Measurements from ENCODE around the gene CEP43. TPM values are rescaled to one million over a fixed set of nuclear protein-coding genes. Genes with fewer than 3 reads are reported as not detected.

Gene CEP43, protein sequence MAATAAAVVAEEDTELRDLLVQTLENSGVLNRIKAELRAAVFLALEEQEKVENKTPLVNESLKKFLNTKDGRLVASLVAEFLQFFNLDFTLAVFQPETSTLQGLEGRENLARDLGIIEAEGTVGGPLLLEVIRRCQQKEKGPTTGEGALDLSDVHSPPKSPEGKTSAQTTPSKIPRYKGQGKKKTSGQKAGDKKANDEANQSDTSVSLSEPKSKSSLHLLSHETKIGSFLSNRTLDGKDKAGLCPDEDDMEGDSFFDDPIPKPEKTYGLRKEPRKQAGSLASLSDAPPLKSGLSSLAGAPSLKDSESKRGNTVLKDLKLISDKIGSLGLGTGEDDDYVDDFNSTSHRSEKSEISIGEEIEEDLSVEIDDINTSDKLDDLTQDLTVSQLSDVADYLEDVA
- 12.1 and 14.9 TPM in 2 replicates for total RNA-seq (2014; rRNA removed; shearing (Covaris generic))
- polyA plus RNA-seq (2014; cell fraction: nucleus; rRNA removed), result 20.8 and 31.5 TPM in 2 replicates

DNA sequence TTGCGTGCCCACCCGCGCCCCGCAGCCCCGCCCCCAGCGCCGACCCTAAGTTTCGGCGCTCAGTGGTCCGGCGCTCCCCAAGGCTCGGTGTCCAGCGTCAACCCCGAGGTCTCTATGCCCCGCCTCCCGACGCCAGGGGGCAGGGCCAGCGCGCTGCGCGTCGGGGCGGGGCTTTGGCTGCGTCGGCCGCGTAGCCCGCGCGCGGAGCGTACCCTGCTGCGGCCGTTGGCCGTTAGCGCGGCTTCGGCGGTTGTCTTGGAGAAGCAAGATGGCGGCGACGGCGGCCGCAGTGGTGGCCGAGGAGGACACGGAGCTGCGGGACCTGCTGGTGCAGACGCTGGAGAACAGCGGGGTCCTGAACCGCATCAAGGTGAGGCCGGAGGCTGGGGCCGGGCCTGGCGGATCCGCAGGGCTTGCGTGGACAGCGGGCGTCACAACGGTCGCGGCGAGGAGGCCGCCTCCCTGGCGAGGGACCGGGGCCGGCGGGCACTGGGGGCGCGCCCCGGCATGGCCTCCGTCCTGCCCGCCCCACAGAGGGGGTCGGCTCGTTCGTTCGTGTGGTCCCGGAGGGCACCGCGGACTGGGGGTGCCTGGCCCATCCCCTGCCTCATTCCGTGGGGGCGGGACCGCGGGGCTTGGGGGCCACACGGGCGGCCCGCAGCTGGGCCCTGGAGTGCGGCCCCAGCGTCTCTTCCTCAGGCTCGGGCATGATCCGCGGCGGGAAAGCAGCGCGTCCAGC lies at the start of gene CEP43:
CEP43 (plus strand) TSS at position 253 of the 739 bp plus-strand sequence; CDS start at position 269, 16 bp downstream.
- DNase-seq (ENCODE audit: extremely low read depth, low read depth), result peak; percentile 83

DNA sequence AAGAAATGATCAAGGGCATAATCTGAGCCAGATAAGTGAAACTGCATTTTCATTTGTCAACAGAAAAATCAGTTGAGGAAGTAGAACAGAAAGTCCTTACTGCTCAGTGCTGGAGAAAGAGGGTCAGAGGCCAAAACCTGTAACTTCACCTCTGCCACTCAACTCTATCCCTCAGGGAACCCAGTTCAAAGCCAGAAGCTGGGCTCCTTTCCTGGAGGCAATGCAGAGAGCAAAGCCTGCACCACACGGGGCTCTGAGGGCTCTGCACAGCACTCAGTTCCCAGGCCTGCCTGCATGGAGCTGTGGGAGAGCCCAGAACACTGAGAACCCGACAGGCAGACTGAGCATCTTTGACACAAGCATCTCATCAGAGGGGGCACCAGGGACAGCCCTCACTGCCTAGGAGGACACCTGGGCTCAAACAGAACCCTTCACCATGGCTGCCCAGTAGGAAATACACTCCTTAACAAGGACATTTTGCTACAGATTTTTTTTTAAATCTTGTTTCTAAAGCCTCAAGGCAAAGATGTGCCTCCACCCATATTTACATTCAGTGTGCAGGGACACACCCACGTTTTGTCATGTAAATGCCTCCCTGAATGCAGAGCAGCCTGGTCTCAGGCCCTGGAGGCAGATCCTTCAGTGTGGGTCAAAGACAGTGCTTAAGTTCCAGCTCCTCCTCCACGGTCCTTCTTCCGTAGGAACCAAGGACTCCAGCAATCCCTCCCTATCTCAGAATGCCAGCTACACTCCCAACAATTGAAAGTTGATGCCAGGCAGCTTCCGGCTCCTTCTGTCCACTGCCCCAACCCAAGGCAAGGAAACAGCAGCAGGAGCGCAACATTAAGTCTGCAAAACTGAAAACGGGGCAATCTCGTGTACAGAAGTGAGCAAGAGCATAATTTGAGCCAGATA lies 49.4 kb upstream of the CEP43 start:
- no peak for DNase-seq (ENCODE audit: extremely low read depth, low read depth)

DNA sequence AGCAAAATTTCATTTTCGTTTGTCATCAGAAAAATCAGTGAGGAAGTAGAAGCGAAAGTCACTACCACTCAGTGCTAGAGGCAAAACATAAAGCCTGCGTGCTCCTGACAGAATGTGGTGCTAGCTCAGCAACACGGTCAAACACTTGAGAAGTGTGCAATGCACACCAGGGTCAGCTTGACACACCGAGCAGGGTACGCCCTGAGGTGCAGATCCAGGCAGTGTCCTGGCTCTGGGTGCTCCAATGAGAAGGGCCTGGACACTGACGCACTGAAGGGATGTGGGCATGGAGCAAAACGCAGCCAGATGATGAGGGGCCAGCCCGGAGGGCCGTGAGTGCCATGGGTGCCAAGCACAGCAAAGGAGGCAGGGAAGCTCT lies 48.8 kb upstream of the CEP43 start:
- DNase-seq (ENCODE audit: extremely low read depth, low read depth), result no peak

DNA sequence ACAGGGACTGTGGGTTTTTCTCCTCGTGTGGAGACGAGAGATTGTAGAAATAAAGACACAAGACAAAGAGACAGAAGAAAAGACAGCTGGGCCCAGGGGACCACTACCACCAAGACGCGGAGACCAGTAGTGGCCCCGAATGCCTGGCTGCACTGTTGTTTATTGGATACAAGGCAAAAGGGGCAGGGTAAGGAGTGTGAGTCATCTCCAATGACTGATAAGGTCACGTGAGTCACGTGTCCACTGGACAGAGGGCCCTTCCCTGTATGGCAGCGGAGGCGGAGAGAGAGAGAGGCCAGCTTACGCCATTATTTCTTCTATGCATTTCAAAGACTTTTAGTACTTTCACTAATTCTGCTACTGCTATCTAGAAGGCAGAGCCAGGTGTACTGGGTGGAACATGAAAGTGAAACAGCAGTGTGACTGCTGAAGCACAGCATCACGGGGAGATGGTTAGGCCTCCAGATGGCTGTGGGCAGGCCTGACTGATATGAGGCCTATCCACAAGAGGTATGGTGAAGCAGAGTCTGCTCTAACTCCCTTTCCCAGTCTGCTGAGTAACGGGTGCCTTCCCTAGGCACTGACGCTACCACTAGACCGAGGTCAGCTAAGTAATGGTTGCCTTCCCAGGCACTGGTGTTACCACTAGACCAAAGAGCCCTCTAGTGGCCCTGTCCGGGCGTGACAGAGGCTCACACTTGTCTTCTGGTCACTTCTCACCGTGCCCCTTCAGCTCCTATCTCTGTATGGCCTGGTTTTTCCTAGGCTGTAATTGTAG lies 48.1 kb upstream of the CEP43 start:
- peak; percentile 43 for DNase-seq (ENCODE audit: extremely low read depth, low read depth)

DNA sequence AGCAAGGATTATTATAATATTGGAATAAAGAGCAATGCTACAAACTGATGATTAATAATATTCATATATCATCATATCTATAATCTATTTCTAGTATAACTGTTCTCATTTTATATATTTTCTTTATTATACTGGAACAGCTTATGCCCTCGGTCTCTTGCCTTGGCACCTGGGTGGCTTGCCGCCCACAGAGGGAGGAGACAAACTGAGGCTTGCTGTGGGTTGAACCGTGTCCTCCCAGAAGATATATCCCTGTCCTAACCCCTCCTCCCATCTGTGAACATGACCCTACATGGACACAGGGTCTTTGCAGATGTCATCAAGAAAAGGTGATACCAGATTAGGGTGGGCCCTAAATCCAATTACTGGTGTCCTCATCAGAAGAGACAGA lies 47.5 kb upstream of the CEP43 start:
- no peak for DNase-seq (ENCODE audit: extremely low read depth, low read depth)

DNA sequence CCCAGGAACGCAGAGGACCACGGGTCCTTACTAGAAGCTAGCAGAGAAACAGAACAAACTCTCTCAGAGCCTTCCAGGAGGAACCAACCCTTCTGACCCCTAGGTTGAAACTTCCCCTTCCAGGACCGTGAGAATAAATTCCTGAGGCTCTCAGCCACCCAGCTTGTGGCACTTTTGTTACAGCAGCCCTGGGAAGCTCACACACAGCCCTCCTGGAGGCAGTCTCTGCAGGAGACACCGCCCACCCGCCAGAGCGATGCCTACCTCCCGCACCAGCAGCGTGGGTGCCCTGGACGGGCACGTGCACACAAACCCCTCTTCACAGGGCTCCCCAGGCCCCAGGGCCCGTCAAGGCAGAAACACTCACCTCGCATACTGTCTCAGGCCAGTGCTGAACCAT lies 47.1 kb upstream of the CEP43 start:
- DNase-seq (ENCODE audit: extremely low read depth, low read depth), result no peak

DNA sequence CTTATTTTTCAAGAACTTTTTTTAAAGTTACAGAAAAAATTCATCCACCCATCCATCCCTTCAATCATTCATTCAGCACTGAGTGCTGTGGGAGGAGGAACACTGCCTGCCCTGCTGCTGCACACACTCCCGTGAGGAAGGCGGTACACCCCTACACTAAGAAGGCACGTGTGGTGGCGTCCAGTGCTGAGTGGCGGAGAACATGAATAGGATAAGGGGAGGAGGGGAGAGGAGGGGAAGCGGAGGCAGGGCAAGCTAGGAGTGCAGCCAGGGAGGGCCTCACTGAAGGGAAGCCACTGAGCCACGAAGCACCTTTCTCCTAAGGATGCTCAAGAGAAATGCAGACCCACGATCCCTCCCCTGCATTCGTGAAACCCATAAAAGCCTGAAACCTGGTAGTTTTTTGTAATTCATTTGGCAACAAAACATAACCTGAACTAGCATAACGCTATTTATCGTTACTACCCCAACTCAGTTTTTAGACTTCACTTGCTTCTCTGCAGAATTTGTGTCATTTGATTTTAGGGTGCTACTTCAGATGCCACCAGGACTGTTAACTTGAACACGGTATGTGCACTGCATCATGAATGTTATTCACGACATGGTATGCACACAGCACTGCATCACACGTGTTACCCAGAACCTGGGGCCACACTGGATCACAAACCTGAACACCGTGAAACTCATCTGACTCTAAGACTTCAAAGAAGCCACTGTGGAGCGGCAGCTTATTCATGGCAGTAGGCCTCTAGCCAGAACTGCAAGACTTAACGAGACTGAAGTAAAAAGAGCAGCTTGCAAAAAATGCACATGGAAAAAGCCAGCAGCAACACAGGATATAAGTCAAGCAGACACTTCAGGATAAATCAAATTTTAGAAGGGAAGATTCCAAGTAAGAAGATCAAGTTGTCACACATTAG lies 46.4 kb upstream of the CEP43 start:
- no peak for DNase-seq (ENCODE audit: extremely low read depth, low read depth)

DNA sequence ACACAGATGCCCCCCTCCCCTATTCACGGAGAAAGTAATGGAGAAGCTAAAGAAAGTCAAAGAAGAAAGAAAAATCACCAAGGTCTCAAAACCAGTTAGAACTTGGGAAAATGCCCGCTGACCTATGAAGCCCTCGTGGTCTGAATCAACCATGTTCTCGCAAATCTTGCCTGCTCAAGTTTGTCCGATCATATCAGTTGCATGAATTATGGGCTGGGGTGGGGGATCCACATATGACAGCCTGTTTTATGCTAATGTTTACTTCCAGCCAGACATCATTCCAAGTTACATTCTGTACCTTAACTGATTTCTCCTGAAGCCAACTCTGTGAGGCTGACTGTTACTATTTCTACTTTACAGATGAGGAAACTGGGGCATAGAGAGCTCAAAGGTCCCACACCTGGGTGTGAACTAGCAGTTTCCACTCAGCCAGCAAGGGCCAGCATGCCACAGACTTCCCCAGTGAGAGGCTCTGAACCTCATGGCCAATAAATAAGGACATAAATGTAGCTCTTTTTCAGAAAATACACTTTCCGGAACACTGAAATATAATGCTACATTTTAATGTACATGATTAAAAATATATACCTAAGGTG lies 45.0 kb upstream of the CEP43 start:
- DNase-seq (ENCODE audit: extremely low read depth, low read depth), result no peak

DNA sequence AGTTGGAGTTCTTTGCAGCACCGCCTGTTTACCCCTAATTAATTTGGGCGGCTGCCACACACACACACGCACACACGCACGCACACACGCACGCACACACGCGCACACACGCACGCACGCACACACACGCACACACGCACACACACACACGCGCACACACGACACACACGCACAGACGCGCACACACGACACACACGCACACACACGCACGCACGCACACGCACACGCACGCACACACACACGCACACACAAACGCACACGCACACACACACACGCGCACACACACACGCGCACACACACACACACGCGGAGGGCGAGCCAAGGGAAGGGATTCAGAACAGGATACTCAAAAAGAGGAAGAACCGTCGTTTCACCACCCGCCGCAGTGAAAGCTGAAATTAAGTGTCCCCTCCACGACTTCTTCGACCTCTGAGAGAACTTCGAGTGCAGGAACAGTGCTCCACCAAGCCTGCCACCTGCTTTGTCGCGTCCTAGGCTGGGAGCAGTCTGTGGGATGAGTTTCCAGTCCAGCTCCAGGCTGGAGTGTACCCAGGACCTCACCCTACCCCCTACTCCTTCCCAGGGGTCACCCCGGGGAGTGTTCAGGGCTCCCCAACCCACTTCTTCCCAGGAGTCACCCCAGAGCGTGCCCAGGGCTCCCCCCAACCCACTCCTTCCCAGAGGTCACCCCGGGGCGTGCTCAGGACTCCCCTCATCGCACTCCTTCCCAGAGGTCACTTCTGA lies 43.9 kb upstream of the CEP43 start:
- no peak for DNase-seq (ENCODE audit: extremely low read depth, low read depth)

DNA sequence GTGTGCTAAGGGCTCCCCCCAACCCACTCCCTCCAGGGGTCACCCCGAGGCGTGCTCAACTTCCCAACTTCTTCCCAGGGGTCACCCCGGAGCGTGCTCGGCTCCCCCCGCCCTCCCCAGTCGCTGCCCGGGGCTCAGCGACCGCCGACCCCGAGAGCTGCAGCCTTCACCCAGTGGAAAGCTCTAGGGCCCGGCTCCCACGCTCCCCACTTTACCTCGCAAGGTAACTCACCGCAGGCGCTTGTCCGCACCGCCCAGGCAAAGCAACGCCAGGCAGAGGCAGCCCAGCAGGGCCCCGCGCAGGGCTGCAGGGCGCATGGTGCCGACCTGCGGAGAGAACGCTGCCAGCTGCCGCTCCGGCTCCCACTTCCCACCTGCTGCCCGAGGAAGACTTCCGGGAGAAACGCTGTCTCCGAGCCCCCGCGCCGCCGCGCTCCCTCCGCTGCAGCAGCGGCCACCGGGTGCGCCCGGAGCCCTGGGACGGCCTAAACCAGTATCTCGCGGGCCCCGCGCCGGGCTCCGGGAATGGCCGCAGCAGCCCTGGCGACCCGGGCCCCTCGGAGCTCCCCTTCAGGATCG lies 43.2 kb upstream of the CEP43 start:
- no peak for DNase-seq (ENCODE audit: extremely low read depth, low read depth)

DNA sequence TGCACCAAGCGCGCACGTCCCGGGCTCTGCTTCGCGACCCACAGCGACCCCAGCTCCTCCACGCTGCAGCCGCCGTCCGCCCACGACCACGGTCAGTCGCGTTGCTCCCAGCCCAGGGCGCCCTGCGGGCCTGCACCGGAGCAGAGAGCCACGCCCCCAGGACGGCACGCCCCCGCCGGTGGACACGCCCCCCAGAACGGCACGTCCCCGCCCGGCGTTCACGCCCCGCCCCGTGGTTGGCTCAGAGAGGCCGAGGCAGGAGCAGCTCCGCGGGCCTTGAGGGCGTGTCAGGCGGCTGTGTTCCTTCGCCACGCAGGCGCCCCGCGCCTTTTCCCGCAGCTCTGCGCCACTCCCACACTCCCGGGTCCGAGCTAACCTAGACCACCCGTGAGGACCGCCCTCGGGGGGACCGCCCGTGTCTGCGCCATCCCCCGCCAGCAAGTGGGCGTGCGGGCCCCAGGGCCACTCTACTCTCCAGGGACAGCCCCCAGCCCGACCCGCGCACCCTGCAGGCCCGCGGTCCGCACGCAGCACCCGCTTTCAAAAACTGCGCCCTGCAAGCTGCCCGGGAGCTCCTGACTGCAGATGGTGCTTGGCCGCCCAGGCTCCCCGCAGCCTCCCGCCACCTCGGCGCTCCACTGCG lies 42.6 kb upstream of the CEP43 start, which contains the start of gene RNASET2:
RNASET2 (minus strand) TSS at position 107 of the 643 bp plus-strand sequence. CDS start 368 bp downstream, outside the sequence.
- DNase-seq (ENCODE audit: extremely low read depth, low read depth), result peak; percentile 79

DNA sequence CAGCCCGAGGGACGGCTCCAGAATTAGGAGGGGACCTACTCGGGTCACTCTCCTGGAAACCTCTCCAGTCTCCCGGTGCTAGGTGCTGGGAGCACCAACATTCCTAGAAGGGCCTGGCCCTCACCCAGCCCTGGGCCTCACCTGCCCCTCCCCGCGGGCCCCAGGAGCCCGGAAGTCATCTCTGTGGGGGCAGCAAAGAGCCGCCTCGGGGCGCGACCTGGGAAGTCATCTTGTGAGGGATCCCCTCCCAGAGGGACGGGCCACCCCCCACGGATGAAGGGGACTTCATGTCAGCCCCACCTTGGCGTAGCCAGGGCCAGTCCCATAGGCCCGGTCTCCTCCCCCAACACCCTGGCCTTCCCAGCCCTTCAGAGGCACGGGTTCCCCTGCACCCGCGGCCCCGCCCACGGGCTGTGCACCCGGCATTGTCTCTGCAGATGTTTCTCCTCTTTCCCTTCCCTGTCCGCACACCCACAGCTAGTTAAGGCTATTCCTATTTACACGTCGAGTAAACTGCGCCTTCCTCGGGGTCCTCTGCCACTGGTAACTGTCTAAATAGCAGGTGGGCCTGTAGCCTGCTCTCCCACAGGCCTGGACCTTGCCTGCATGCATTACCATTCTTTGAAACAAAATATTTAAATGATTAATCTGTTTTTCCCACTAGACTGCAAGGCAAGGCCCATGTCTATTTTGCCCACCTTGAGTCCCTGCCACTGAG lies 42.0 kb upstream of the CEP43 start:
- no peak for DNase-seq (ENCODE audit: extremely low read depth, low read depth)

DNA sequence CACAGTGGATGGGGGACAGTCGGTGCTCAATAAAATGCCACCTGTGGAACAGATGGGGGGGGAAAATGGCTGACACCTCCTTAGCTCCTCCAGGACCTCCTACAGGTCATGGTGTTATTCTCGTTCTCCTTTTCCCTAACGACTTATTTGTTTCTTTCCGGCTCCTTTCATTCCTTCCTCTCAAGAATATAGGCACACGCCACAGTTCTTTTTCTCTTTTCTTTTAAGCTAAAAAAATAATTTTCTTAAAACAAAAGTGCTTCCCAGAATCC lies 41.5 kb upstream of the CEP43 start:
- DNase-seq (ENCODE audit: extremely low read depth, low read depth), result no peak

DNA sequence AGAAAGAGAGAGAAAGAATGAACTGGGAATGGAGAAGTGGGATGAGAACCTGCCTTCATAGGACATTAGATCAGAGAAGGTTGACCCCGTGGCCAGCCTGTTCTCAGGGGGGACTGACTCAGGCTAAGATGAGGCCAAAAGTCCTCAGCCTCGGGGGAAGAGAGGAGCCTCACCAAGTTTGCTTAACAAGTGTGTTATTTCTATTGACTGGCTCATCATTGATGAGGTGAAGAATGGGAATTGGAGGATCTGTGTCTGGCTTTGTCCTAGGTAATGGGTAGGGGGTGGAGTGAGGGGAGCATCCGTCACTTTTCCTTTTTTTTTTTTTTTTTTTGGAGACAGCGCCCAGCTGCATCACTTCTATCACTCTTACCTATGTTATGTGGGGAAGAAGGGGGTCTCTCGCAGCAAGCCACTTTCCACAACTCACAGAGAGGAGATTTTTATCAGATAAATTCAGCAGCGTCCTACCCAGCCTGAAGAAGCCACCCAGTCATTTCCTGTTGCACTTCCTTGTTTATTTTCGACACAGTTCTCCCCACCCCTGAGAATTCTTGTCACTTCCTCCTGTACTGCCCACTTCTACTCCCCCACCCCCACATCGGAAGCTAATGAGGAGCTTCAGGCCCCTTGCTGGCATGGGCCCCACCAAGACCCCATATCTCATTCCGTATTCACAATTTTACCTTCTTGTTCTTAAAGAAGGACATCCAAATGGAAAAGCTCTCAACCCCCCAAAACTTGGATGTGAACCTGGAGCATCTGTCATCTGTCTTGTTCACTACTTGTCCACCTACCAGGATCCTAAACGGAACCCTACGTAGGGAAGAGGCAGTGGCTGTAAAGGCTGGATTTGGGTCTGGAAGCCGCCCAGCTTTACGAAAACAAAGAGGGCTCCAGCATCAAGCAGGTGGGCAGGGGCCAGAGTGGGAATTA lies 40.0 kb upstream of the CEP43 start:
- no peak for DNase-seq (ENCODE audit: extremely low read depth, low read depth)

DNA sequence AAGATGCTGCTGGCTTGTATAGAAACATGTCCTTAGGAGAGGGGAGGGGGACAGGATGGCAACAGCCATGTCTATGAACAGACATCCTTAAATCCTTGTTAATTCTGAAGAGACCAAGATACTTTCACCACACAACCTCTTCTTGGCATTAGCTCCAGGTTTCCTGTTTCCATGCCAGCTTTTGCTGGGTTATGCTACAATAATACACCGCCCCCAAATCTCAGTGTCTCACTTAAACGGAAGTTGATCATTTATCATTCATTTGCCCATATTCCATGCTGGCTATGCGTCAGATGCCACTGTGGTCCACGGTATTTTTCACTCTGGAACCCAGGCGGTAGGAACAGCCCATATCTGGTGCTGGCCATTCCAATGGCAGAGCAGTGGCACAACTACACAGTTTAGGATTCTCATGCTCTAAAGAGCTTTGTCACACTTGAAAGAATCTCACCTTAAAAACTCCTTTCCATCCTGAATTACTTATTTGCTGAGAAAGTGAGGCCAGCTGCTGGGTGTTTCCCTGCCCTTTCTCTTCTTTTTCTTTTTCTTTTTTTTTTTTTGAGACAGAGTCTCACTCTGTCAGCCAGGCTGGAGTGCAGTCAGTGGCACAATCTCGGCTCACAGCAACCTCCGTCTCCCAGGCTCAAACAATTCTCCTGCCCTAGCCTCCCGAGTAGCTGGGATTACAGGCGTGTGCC lies 39.1 kb upstream of the CEP43 start:
- DNase-seq (ENCODE audit: extremely low read depth, low read depth), result no peak
